GM21786 (cell line): ENCODE measurements around the gene EWSR1.

Source experiments
- ATAC-seq: cut with Tn5 transposase; IDR thresholded peaks from one replicate; pipeline ENCODE4 v1.9.1; 2021; ENCODE audit not compliant: unreplicated experiment

The EWSR1 gene

DNA sequence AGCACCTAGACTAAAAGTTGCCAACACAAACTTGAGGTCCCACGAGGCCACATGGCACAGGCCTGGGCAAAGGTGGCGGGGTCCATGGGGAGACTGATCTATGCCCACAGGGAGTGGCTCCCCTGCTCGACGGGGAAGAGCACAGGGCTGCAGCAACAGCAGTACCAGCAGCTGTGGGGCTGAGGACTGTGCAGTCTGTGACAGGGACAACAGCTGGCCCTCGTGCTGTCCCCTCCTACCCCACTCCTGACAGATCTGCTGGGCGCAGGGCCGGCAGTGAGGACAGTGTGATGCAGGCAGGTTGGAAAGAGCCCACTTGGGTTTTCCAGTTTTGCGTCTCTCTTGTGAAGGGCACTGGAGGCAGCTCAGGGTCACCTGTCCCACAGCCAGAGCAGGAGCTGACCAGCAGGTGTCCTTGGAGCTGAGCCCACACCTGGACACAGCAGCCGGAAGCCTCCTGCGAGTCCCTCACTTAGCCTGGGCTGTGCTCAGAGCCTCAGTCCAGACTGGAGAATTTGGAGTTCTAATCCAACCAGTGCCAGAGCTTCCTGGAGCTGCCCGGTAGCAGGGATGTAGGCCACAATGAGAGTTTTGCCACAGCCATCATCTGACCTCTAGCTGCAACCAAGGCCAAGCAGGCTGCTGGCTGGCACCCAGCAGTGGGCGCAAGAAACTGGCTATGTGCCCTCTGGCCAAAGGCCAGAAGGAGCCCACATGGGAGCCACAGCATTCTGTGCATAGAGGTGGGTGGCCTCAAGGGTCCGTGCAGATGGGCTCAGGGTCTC, 34.8 kb downstream of the EWSR1 start:
- ATAC-seq, result no peak

GRCh38 chr22:29305836-29306174, 37.7 kb downstream of the EWSR1 start:
- no peak for ATAC-seq

DNA sequence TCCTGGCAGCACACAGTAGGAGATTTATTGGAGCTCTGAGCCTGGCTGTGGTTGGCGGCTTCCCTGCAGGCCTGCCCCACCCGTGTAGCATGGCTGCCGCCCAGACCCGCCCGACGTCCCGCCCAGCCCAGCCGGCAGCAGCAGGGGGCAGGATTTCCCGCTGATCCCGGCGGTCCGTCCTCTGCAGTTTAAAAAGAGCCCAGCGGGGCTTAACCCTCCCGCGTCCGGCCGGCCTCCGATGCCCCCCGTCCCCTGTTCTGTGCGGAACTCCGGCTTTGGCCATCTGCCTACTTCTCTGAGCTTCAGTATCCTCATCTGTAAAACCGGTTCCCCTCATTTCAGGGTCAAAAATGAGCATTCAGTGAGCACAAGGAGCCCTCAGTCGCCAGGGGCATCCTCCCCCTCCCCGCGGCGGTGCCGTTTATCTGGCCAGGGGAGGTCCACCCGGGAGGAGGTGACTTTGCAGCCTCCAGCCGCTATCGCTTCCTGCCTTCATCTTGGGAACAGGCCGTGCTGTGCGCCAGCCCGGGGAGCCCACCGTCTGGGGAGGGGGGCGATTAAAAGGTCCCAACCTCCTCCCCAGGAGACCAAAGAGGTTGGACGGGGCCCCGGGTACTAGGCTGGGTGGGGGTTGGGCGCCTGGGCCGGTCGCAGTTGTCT, 38.2 kb downstream of the EWSR1 start, which contains the start of gene GAS2L1:
GAS2L1 (plus strand) TSS at position 476 of the 660 bp plus-strand sequence. CDS start 1,456 bp downstream, outside the sequence.
- no peak for ATAC-seq

DNA sequence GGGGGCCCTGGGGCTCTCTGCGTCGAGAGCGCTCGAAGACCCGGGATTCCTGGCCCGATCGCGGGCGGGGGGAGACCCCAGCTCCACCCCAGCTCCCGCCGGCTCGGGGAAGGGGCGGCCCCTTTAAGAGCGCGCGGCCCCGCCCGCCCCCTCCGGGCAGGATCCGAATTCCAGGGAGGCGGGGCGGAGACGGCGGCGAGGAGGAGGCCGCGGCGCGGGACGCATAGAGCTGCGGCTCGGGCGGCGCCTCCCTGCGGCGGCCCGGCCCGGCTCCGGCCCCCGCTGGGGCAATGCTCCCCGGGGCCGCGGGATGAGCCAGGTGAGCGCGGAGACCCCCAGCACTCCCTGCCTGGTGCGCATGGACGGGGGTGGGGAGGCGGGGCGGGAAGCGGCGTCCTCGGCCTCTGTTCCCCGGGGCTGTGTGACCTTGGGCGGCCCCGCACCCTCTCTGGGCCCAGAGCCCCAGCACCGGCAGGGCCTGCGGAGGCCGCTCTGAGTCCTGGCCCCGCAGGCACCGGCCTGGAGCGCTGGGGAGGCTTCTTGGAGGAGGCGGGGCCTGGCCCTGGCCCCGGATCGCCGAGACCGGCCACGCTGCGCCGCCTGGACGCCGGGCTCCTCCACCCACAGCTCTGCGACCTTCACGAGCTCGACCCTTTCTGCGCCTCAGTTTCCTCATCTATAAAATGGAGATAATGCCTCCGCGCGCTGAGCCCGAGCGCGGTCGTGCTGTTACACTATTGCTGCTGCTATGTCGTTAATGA, 38.9 kb downstream of the EWSR1 start:
- ATAC-seq, result no peak

GRCh38 chr22:29307596-29308147, 39.6 kb downstream of the EWSR1 start:
- no peak for ATAC-seq

DNA sequence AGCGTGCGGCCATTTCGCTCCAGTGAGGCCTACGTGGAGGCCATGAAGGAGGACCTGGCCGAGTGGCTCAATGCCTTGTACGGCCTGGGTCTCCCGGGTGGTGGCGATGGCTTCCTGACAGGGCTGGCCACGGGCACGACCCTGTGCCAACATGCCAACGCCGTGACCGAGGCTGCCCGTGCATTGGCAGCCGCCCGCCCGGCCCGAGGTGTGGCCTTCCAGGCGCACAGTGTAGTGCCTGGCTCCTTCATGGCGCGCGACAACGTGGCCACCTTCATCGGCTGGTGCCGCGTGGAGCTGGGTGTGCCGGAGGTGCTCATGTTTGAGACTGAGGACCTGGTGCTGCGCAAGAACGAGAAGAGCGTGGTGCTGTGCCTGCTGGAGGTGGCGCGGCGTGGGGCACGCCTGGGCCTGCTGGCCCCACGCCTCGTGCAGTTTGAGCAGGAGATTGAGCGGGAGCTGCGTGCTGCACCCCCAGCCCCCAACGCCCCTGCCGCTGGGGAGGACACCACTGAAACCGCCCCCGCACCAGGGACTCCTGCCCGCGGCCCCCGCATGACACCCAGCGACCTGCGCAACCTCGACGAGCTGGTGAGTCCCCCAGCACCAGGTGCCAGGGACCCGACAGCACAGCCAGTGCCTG, 40.2 kb downstream of the EWSR1 start:
- no peak for ATAC-seq

- no peak for ATAC-seq
Measured at GRCh38 chr22:29308791-29309262, 40.8 kb downstream of the EWSR1 start.

GRCh38 chr22:29309332-29310064, 41.4 kb downstream of the EWSR1 start:
- no peak for ATAC-seq

- ATAC-seq, result no peak
Measured at GRCh38 chr22:29310065-29310862, 42.2 kb downstream of the EWSR1 start.

DNA sequence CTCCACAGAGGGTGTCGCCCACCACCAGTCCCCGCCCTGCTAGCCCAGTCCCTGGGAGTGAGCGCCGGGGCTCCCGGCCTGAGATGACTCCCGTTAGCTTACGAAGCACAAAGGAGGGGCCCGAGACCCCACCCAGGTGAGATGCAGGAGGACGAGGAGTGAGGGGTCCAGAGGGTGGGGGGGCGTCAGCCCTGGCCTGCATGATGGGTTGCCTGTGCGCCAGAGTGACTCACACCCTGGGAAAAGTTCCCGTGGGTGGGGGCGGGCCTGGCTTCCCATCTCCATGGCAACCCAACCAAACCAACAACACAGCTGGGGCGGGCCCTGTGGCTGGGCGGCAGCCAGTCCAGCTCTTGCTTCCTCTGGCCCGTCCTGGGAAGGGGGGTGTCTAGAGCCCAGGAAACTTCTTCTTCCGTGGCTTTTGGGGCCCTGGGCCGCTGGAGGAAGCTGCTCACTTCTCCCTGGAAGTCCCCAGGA, 42.8 kb downstream of the EWSR1 start:
- no peak for ATAC-seq

- no peak for ATAC-seq
Measured at GRCh38 chr22:29311464-29312217, 43.6 kb downstream of the EWSR1 start.

GRCh38 chr22:29312218-29313125, 44.4 kb downstream of the EWSR1 start:
- no peak for ATAC-seq

DNA sequence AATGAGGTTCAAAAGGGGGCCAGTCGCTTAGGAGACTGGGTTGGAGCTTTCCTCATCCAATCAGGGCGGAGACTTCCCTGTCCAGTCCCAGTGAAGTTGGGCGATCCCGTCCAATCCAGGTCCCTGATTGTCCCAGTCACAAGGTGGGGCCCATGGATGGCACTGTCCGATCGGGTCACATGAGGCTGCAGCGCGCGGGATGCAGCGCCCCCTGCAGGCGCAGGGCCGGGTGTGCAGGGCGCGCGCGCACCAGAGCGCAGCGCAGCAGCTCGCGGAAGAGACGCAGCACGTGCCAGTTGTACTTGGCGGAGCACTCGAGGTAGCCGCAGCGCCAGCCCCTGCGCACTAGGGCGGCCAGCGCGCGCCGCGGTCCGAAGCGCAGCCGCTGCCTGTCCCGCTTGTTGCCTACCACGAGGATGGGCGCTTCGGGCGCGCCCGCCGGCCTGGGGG, 45.1 kb downstream of the EWSR1 start:
- no peak for ATAC-seq

- no peak for ATAC-seq
Measured at GRCh38 chr22:29313576-29314466, 45.8 kb downstream of the EWSR1 start.

- ATAC-seq, result no peak
Measured at GRCh38 chr22:29314537-29315285, 46.6 kb downstream of the EWSR1 start.
